ENCODE data around the gene CASP8AP2. TPM values are rescaled to one million over a fixed set of nuclear protein-coding genes. Genes with fewer than 3 reads are reported as not detected.
"Not testable (repeated sequence)": the region's sequence is repeated elsewhere in the genome, so short reads cannot be mapped to it uniquely, and the experiment has no call there.

CASP8AP2 gene
- total and polyA plus RNA-seq, 4 donors, result 12.3 to 30.4 (median 18.6) TPM

- H3K36me3 ChIP-seq (ENCODE audit: control insufficient read depth, insufficient read depth, low read length), result peaks cover 30% of the 10 kb centered on the region
- H3K9me3 ChIP-seq (ENCODE audit: control insufficient read depth, insufficient read depth, low read length), result no peaks in the 10 kb centered on the region
- DNase-seq (ENCODE audit: low read depth in 4 of 6, low spot score in 6 of 6), result no peak
- WGBS (ENCODE audit: insufficient coverage), result no CpG with 5 or more reads among the region's 6 CpGs
- no peaks in the 10 kb centered on the region for H3K27me3 ChIP-seq (ENCODE audit: control insufficient read depth, insufficient read depth, low read length)
- H3K4me3 ChIP-seq (ENCODE audit: low read depth, low read length), result no peak overlapping the region
- H3K4me1 ChIP-seq (ENCODE audit: control insufficient read depth, insufficient read depth, low read length), result no peaks in the 10 kb centered on the region
- H3K27ac ChIP-seq (ENCODE audit: low read depth, low read length), result no peak overlapping the region
Observed at GRCh38 chr6:89866024-89866678, 36.5 kb downstream of the CASP8AP2 start.

GRCh38 chr6:89873721-89874120 lies 44.0 kb downstream of the CASP8AP2 start:
- peaks cover 19% of the 10 kb centered on the region for H3K36me3 ChIP-seq (ENCODE audit: control insufficient read depth, insufficient read depth, low read length)

GRCh38 chr6:89874438-89874837 lies 44.8 kb downstream of the CASP8AP2 start:
- WGBS (ENCODE audit: insufficient coverage), result no CpG with 5 or more reads among the region's 3 CpGs
- Histone ChIP-seq H3K27ac (ENCODE audit: low read depth, low read length) (no peak overlapping the region), H3K4me3 (ENCODE audit: low read depth, low read length) (no peak overlapping the region)

More at GRCh38 chr6:89873721-89874120, 44.0 kb downstream of the CASP8AP2 start:
- DNase-seq (ENCODE audit: low read depth in 4 of 6, low spot score in 6 of 6), result no peak
- H3K4me3 ChIP-seq (ENCODE audit: low read depth, low read length), result no peak overlapping the region
- no peaks in the 10 kb centered on the region for H3K4me1 ChIP-seq (ENCODE audit: control insufficient read depth, insufficient read depth, low read length)
- H3K27ac ChIP-seq (ENCODE audit: low read depth, low read length), result no peak overlapping the region
- H3K27me3 ChIP-seq (ENCODE audit: control insufficient read depth, insufficient read depth, low read length), result no peaks in the 10 kb centered on the region
- H3K9me3 ChIP-seq (ENCODE audit: control insufficient read depth, insufficient read depth, low read length), result no peaks in the 10 kb centered on the region

DNA sequence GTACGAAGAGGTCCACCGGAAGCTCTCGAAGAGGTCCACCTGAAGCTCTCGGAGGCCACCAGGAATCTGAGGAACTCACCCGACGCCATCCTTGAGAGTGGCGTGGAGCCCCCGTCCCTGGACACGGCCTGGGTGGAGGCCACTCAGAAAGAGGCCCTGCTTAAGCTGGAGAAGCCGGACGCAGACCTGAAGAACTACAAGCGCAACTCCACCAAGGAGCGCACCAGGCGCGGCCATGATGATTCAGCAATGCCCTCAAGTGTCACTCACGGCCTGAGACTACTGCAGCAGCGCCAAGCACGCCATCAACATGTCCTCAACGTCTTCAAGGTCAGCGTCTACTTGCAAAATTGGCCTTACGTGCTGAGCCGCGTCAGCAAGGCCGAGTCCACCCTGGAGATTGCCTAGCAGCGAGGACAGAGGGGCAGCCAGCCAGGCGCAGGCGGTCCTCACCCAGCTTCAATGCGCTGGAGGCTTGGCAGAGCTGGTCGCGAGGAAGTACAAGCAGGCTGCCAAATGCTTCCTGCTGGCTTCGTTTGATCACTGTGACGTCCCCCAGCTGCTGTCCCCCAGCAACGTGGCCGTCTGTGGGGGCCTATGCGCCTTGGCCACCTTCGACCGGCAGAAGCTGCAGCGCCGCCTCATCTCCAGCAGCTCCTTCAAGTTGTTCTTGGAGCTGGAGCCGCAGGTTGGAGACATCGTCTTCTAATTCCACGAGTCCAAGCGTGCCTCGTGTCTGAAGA lies 56.9 kb downstream of the CASP8AP2 start:
- Histone ChIP-seq H3K4me1 (ENCODE audit: control insufficient read depth, insufficient read depth, low read length) (peaks cover 8% of the 10 kb centered on the region), H3K9me3 (ENCODE audit: control insufficient read depth, insufficient read depth, low read length) (no peaks in the 10 kb centered on the region), H3K27me3 (ENCODE audit: control insufficient read depth, insufficient read depth, low read length) (peaks cover 7% of the 10 kb centered on the region), H3K36me3 (ENCODE audit: control insufficient read depth, insufficient read depth, low read length) (no peaks in the 10 kb centered on the region), H3K4me3 (ENCODE audit: low read depth, low read length) (no peak overlapping the region), H3K27ac (ENCODE audit: low read depth, low read length) (no peak overlapping the region)
- no peak for DNase-seq (ENCODE audit: low read depth in 4 of 6, low spot score in 6 of 6)
- WGBS (ENCODE audit: insufficient coverage), result 93% methylated on average over 44 of the region's 44 CpGs

More at GRCh38 chr6:89874438-89874837, 44.8 kb downstream of the CASP8AP2 start:
- Histone ChIP-seq H3K9me3 (ENCODE audit: control insufficient read depth, insufficient read depth, low read length) (no peaks in the 10 kb centered on the region), H3K27me3 (ENCODE audit: control insufficient read depth, insufficient read depth, low read length) (no peaks in the 10 kb centered on the region), H3K4me1 (ENCODE audit: control insufficient read depth, insufficient read depth, low read length) (no peaks in the 10 kb centered on the region), H3K36me3 (ENCODE audit: control insufficient read depth, insufficient read depth, low read length) (peaks cover 14% of the 10 kb centered on the region)
- no peak for DNase-seq (ENCODE audit: low read depth in 4 of 6, low spot score in 6 of 6)

DNA sequence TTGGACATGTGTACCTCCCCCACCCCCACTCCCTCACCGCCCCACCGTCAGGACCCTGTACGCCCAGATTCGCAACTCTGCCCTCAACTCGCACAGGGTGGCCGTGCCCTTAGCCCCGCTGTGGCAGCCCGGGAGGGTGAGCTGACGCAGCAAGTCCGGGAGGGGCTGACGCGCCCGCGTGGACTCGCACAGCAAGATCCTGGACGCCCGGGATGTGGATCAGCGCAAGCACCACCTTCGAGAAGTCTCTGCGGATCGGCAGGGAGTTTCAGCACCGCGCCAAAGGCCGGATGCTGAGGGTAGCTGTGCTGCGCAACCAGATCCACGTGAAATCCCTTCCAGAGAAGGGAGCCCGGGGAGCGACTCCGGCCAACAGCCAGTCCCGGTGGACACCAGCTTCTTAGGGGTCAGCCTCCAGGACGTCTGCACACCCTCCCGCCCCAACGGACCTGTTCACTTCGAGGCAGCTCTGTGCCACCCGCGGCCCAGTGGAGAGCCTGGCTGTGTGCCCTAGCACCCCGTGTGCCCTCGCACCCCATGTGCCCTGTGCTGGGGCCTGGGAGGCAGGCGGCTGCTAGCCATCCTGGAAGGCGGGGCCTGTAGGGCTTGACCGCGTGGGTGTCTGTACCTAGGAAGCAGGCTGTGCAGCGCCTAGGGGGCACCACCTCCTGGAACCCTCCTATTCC lies 57.9 kb downstream of the CASP8AP2 start:
- Histone ChIP-seq H3K4me3 (ENCODE audit: low read depth, low read length) (no peak overlapping the region), H3K4me1 (ENCODE audit: control insufficient read depth, insufficient read depth, low read length) (peaks cover 8% of the 10 kb centered on the region), H3K9me3 (ENCODE audit: control insufficient read depth, insufficient read depth, low read length) (no peaks in the 10 kb centered on the region), H3K27ac (ENCODE audit: low read depth, low read length) (no peak overlapping the region), H3K36me3 (ENCODE audit: control insufficient read depth, insufficient read depth, low read length) (no peaks in the 10 kb centered on the region), H3K27me3 (ENCODE audit: control insufficient read depth, insufficient read depth, low read length) (peaks cover 9% of the 10 kb centered on the region)
- 30% methylated on average over 41 of the region's 43 CpGs for WGBS (ENCODE audit: insufficient coverage)
- no peak for DNase-seq (ENCODE audit: low read depth in 4 of 6, low spot score in 6 of 6)

GRCh38 chr6:89888138-89888514 lies 58.4 kb downstream of the CASP8AP2 start:
- no peak overlapping the region for H3K27ac ChIP-seq (ENCODE audit: low read depth, low read length)
- peaks cover 8% of the 10 kb centered on the region for H3K4me1 ChIP-seq (ENCODE audit: control insufficient read depth, insufficient read depth, low read length)
- H3K27me3 ChIP-seq (ENCODE audit: control insufficient read depth, insufficient read depth, low read length), result peaks cover 9% of the 10 kb centered on the region
- H3K36me3 ChIP-seq (ENCODE audit: control insufficient read depth, insufficient read depth, low read length), result no peaks in the 10 kb centered on the region
- WGBS (ENCODE audit: insufficient coverage), result no CpG with 5 or more reads among the region's 7 CpGs
- no peak for DNase-seq (ENCODE audit: low read depth in 4 of 6, low spot score in 6 of 6)
- no peak overlapping the region for H3K4me3 ChIP-seq (ENCODE audit: low read depth, low read length)
- H3K9me3 ChIP-seq (ENCODE audit: control insufficient read depth, insufficient read depth, low read length), result no peaks in the 10 kb centered on the region

DNA sequence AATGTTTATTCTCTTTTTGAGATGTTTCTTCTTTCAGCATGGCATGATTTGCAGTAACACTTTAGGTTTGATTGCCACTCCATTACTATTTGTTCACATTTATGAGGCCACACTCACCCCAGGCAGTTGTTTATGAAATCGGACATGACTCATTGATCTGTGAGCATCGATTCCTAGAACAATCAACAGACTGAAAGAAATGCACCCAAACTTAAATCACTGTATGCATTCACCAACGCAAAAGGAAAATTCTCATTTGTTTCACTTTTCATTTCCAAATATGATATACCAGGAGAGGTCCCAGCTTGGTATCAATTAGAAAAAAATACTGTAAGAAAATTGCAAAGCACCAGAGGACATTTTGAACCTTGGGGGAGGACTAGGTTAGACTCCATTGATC lies 59.2 kb downstream of the CASP8AP2 start:
- Histone ChIP-seq H3K27ac (ENCODE audit: low read depth, low read length) (no peak overlapping the region), H3K4me1 (ENCODE audit: control insufficient read depth, insufficient read depth, low read length) (peaks cover 8% of the 10 kb centered on the region), H3K9me3 (ENCODE audit: control insufficient read depth, insufficient read depth, low read length) (no peaks in the 10 kb centered on the region), H3K4me3 (ENCODE audit: low read depth, low read length) (no peak overlapping the region), H3K36me3 (ENCODE audit: control insufficient read depth, insufficient read depth, low read length) (no peaks in the 10 kb centered on the region), H3K27me3 (ENCODE audit: control insufficient read depth, insufficient read depth, low read length) (peaks cover 9% of the 10 kb centered on the region)
- DNase-seq (ENCODE audit: low read depth in 4 of 6, low spot score in 6 of 6), result no peak
- WGBS (ENCODE audit: insufficient coverage), result no CpG with 5 or more reads among the region's 3 CpGs

GRCh38 chr6:89890845-89891528 lies 61.3 kb downstream of the CASP8AP2 start:
- not testable (repeated sequence) for DNase-seq (ENCODE audit: low read depth in 4 of 6, low spot score in 6 of 6); H3K27ac ChIP-seq (ENCODE audit: low read depth, low read length); H3K27me3 ChIP-seq (ENCODE audit: control insufficient read depth, insufficient read depth, low read length); H3K9me3 ChIP-seq (ENCODE audit: control insufficient read depth, insufficient read depth, low read length); H3K4me1 ChIP-seq (ENCODE audit: control insufficient read depth, insufficient read depth, low read length); H3K4me3 ChIP-seq (ENCODE audit: low read depth, low read length); H3K36me3 ChIP-seq (ENCODE audit: control insufficient read depth, insufficient read depth, low read length)
- WGBS (ENCODE audit: insufficient coverage), result 10% methylated on average over 2 of the region's 11 CpGs

- H3K4me1 ChIP-seq (ENCODE audit: control insufficient read depth, insufficient read depth, low read length); H3K27ac ChIP-seq (ENCODE audit: low read depth, low read length); H3K36me3 ChIP-seq (ENCODE audit: control insufficient read depth, insufficient read depth, low read length); H3K4me3 ChIP-seq (ENCODE audit: low read depth, low read length); DNase-seq (ENCODE audit: low read depth in 4 of 6, low spot score in 6 of 6); H3K9me3 ChIP-seq (ENCODE audit: control insufficient read depth, insufficient read depth, low read length); H3K27me3 ChIP-seq (ENCODE audit: control insufficient read depth, insufficient read depth, low read length): not testable (repeated sequence)
- 94% methylated on average over 6 of the region's 8 CpGs for WGBS (ENCODE audit: insufficient coverage)
Observed at GRCh38 chr6:89892577-89892976, 62.9 kb downstream of the CASP8AP2 start.
